Loucy (cell line): ENCODE data around the gene USF2.
"Not testable (repeated sequence)": the region's sequence is repeated elsewhere in the genome, so short reads cannot be mapped to it uniquely, and the experiment has no call there.

Experiments
- EZH2phosphoT487 ChIP-seq: fragments of 200-600 bp; IDR thresholded peaks from 2 replicates; pipeline ENCODE4 v1.6.1; 2018; ENCODE audit warnings: antibody characterized with exemption, mild to moderate bottlenecking, moderate library complexity, borderline replicate concordance
- TF ChIP-seq, protein P1 (sequence below): fragments of 200-600 bp; sonication (generic); conservative IDR thresholded peaks from 2 replicates; pipeline ENCODE4 v1.5.1; 2014; ENCODE audit warnings: mild to moderate bottlenecking, antibody characterized with exemption, low read length

DNA sequence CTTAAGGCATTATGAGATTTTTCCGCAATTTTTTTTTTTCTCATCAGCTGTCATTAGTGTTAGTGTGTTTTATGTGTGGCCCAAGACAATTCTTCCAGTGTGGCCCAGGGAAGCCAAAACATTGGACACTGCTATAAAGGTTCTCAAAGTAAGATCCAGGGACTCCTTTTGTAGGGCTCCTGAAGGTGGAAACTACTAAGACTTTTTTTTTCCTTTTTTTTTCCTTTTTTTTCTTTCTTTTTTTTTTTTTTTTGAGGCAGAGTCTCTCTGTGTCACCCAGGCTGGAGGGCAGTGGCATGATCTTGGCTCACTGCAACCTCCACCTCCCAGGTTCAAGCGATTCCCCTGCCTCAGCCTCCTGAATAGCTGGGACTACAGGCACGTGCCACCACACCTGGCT is 16.7 kb downstream of the USF2 start:
- TF ChIP-seq, protein P1, sequence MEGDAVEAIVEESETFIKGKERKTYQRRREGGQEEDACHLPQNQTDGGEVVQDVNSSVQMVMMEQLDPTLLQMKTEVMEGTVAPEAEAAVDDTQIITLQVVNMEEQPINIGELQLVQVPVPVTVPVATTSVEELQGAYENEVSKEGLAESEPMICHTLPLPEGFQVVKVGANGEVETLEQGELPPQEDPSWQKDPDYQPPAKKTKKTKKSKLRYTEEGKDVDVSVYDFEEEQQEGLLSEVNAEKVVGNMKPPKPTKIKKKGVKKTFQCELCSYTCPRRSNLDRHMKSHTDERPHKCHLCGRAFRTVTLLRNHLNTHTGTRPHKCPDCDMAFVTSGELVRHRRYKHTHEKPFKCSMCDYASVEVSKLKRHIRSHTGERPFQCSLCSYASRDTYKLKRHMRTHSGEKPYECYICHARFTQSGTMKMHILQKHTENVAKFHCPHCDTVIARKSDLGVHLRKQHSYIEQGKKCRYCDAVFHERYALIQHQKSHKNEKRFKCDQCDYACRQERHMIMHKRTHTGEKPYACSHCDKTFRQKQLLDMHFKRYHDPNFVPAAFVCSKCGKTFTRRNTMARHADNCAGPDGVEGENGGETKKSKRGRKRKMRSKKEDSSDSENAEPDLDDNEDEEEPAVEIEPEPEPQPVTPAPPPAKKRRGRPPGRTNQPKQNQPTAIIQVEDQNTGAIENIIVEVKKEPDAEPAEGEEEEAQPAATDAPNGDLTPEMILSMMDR: not testable (repeated sequence)
- TF ChIP-seq EZH2phosphoT487: not testable (repeated sequence)
